ENCODE results near the gene CTSC. TPM values are rescaled to one million over a fixed set of nuclear protein-coding genes. Genes with fewer than 3 reads are reported as not detected.
A peak's percentile ranks its signal among the peaks of the same experiment; 100 is the strongest.

The CTSC gene
- total RNA-seq, 1 experiment from 2014 or later: 359 TPM

DNA sequence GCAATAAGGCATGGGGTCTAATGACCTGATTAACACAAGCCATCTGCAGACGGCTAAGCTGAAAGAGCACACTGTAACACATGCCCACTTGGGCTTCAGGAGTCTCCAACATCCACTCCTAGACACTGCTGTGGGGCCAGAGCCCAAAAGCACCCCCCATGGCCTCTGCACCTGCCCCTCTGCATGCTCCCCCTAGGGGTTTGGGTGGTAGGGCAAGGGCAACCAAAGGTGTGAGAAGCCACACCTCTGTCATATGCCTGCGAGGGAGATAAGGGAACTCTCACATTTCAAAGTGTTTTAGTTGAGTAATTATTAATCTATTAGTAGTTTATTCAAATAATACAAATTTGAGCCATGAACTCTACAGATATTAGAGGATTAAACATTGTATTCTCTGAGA, 30.8 kb downstream of the CTSC start:
- Histone ChIP-seq H3K79me1 (ENCODE audit: insufficient read depth, low read depth, low read length, poor library complexity, severe bottlenecking) (no peaks in the 10 kb centered on the region), H3K56ac (ENCODE audit: insufficient read length, low read depth, low read length) (no peak overlapping the region), H3K9me3 (ENCODE audit: control insufficient read depth, low read depth, low read length) (no peaks in the 10 kb centered on the region), H2BK20ac (ENCODE audit: low read depth, low read length, poor library complexity, severe bottlenecking) (no peak overlapping the region), H4K8ac (replicated peaks; ENCODE audit: insufficient read length, low read depth, low read length) (no peak overlapping the region), H3K27ac (ENCODE audit: insufficient read length, low read depth, low read length) (no peak overlapping the region), H3K23me2 (ENCODE audit: insufficient read length, low read depth, low read length, poor library complexity, severe bottlenecking) (no peaks in the 10 kb centered on the region), H2AK5ac (ENCODE audit: insufficient read length, low read length) (peak overlapping the region; percentile 17), H2BK15ac (ENCODE audit: low read depth, low read length) (no peak overlapping the region), H4K91ac (ENCODE audit: insufficient read length, low read depth, low read length) (no peak overlapping the region), H2BK12ac (ENCODE audit: insufficient read length, low read depth, low read length) (peak overlapping the region; percentile 55), H3K14ac (ENCODE audit: insufficient read depth, low read length) (no peak overlapping the region), H2BK5ac (ENCODE audit: insufficient read length, low read length) (no peak overlapping the region), H3K23ac (ENCODE audit: insufficient read length, low read depth, low read length) (no peak overlapping the region), H3K4ac (ENCODE audit: low read depth, low read length) (peak overlapping the region; percentile 62; the same call in 1 of the 2 replicates), H3K9ac (ENCODE audit: extremely low read depth, insufficient read length, low read length) (no peak overlapping the region), H2BK120ac (ENCODE audit: low read depth, low read length, poor library complexity, severe bottlenecking) (no peak overlapping the region), H3K18ac (ENCODE audit: insufficient read length, low read depth, low read length) (no peak overlapping the region), H3K79me2 (ENCODE audit: insufficient read depth, low read length) (peaks cover 5% of the 10 kb centered on the region; the same call in 1 of the 2 replicates), H3T11ph (ENCODE audit: low read length) (no peak overlapping the region), H3K4me1 (ENCODE audit: insufficient read depth, low read length) (no peaks in the 10 kb centered on the region; the same call in 1 of the 2 replicates), H2AFZ (ENCODE audit: low read length) (no peak overlapping the region), H4K5ac (ENCODE audit: insufficient read length, low read depth, low read length) (no peak overlapping the region), H3K27me3 (ENCODE audit: insufficient read depth, low read length) (no peaks in the 10 kb centered on the region), H4K20me1 (ENCODE audit: control insufficient read depth, insufficient read depth, insufficient read length) (no peaks in the 10 kb centered on the region), H3K4me2 (ENCODE audit: insufficient read depth, insufficient read length, low read length) (no peak overlapping the region)
- WGBS (ENCODE audit: extremely low coverage, insufficient read length, low lambda C conversion rate): no CpG with 5 or more reads among the region's 2 CpGs
- Mint-ChIP-seq H3K4me3 (no peak overlapping the region), H3K36me3 (ENCODE audit: insufficient read depth in 1 of 3, low read depth in 3 of 3) (peaks cover 44 to 76% (median 70%) of the 10 kb centered on the region in 3 experiments), H3K9me3 (peaks cover 5 to 10% of the 10 kb centered on the region in 2 experiments; a peak in 3 of 5 replicates), H3K4me1 (peaks cover 65 to 67% of the 10 kb centered on the region in 2 experiments), H3K27me3 (ENCODE audit: low read depth) (no peaks in the 10 kb centered on the region), H3K27ac (peak overlapping the region; percentile 60 to 91 (median 61); a peak in 3 of 7 replicates)
- no peak for DNase-seq
- TF ChIP-seq, protein P1, sequence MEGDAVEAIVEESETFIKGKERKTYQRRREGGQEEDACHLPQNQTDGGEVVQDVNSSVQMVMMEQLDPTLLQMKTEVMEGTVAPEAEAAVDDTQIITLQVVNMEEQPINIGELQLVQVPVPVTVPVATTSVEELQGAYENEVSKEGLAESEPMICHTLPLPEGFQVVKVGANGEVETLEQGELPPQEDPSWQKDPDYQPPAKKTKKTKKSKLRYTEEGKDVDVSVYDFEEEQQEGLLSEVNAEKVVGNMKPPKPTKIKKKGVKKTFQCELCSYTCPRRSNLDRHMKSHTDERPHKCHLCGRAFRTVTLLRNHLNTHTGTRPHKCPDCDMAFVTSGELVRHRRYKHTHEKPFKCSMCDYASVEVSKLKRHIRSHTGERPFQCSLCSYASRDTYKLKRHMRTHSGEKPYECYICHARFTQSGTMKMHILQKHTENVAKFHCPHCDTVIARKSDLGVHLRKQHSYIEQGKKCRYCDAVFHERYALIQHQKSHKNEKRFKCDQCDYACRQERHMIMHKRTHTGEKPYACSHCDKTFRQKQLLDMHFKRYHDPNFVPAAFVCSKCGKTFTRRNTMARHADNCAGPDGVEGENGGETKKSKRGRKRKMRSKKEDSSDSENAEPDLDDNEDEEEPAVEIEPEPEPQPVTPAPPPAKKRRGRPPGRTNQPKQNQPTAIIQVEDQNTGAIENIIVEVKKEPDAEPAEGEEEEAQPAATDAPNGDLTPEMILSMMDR (conservative IDR thresholded peaks at IDR 0.05): peak; percentile 16; the same call in 2 of the 3 replicates
